Ramos (cell line): ENCODE data around the gene ALK.

Source experiments
- in situ Hi-C: fragments of 300-500 bp; cut with MboI; formaldehyde crosslinking; loops from one replicate; pipeline ENCODE4 v1.14.3; 2022; ENCODE audit warnings: low sequenced_read_pairs; ENCODE audit not compliant: unreplicated experiment

The ALK gene

GRCh38 chr2:29561181-29561580 is 360.2 kb downstream of the ALK start:
- in situ Hi-C loops: no loop called here

DNA sequence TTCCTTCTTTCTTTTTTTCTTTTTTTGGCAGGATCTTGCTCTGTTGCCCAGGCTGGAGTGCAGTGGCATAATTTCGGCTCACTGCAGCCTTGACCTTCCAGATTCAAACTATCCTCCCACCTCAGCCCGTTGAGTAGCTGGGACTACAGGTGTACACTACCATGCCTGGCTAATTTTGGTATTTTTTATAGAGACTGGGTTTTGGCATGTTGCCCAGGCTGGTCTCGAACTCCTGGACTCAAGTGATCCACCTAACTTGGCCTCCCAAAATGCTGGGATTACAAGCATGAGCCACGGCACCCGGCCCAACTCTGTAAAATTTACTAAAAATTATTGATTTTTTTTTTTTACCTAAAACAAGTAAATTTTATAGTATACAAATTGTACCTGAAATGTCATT is 360.8 kb downstream of the ALK start:
- in situ Hi-C loops: no loop called here

DNA sequence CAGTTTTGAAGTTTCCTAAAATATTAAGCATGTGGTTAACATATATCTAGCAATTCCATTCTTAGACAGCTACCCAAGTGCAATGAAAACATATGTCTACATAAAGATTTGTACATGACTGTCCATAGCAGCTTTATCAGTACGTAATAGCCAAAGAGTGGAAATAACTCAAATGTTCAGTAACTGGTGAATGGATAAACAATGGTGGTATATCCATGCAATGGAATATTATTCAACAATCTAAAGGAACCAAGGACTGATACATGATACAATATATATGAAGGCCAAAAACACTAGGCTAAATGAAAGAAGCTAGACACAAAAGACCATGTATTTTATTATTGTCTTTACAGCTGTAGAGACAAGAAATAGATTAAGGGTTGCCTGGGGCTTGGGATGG is 361.4 kb downstream of the ALK start:
- in situ Hi-C loops: no loop called here

- in situ Hi-C loops: no loop called here
These were observed 361.8 kb downstream of the ALK start for GRCh38 chr2:29559578-29559977.

- in situ Hi-C loops: no loop called here
These were observed 363.3 kb downstream of the ALK start for GRCh38 chr2:29558097-29558496.

GRCh38 chr2:29557268-29557667 is 364.1 kb downstream of the ALK start:
- in situ Hi-C loops: no loop called here

DNA sequence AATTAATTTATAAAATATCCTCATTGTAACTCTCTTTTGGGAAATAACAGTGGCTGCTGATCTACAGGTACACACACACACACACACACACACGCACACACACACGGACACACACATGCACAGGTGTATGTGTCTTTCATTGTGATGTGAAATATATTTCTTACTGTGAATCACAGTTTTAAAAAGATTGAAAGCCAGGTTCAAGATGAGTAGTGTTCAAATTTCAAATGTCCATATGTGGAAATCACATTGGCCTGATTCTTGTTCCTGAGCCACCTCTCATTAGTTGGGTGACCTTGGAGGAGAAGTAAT is 372.4 kb downstream of the ALK start:
- in situ Hi-C loops: no loop called here

GRCh38 chr2:29544917-29545316 is 376.5 kb downstream of the ALK start:
- in situ Hi-C loops: no loop called here

GRCh38 chr2:29544031-29544430 is 377.4 kb downstream of the ALK start:
- in situ Hi-C loops: no loop called here

DNA sequence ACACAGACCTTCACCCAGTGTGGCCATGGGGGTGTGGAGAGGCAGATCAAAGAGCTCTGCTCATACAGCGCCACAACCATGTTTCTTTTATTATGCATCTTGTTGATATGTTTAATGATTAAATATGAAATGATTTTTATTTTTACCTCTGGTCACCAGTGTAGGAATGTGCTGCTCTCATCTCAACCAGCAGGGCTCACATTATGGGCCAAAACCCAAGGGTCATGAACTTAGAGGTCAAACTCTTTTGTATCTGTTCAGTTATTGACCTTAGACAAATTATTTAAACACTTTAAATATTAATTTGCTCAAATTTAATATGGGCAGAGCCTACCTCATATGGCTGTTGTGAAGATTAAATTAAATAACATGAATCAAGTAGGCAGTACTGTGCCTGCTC is 386.2 kb downstream of the ALK start:
- in situ Hi-C loops: no loop called here

GRCh38 chr2:29532436-29532835 is 388.9 kb downstream of the ALK start:
- in situ Hi-C loops: no loop called here

GRCh38 chr2:29531626-29532025 is 389.8 kb downstream of the ALK start:
- in situ Hi-C loops: no loop called here

- in situ Hi-C loops: no loop called here
These were observed 391.1 kb downstream of the ALK start for GRCh38 chr2:29530281-29530680.

GRCh38 chr2:29528891-29529520 is 392.4 kb downstream of the ALK start:
- in situ Hi-C loops: no loop called here

- in situ Hi-C loops: no loop called here
These were observed 393.0 kb downstream of the ALK start for GRCh38 chr2:29528371-29528770.

GRCh38 chr2:29527947-29528346 is 393.4 kb downstream of the ALK start:
- in situ Hi-C loops: no loop called here

DNA sequence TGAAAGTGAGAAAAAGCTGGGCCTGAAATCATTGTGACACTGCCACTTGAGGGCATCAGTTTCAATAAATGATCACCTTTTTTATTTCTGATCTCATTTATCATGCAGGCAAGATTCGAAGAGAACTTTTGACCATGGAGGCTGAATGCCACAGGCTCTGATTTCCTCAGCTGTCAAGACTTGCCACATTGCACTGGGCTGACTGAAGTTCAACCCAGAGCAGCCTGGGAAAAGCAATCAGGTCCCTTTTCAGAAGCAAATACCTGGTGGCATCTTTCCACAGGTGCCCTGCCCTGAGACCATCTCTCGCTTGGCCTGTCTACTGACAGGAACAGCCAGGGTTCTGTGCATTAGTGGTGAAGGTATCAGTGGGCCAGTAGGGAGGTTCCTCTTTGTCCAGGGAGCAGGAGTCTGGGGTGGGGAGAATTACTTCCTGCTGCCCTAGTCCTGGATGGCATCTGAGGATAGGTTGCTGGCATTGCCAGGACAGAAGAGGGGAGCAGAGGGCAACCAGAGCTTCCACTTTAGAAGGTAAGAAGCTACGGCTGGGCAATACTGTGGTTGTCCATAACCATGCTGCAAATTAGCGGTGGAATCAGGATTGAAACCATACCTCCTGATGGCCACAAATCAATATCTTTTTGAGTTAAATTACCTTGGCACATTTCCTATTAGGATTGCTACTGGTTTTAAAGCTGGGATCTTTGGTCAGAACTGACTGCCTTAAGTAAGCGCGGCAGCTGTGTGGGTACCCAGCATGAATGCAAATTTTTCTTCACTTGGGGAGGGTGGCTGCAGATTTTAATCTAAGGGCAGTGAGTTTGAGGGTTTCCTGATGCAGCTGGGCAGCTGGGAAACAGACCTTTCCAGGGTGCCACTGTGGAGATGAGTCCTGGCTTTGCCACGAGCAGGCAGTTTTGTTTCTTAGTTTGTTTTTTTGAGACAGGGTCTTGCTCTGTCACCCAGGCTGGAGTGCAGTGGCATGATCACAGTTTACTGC is 394.5 kb downstream of the ALK start:
- in situ Hi-C loops: no loop called here

DNA sequence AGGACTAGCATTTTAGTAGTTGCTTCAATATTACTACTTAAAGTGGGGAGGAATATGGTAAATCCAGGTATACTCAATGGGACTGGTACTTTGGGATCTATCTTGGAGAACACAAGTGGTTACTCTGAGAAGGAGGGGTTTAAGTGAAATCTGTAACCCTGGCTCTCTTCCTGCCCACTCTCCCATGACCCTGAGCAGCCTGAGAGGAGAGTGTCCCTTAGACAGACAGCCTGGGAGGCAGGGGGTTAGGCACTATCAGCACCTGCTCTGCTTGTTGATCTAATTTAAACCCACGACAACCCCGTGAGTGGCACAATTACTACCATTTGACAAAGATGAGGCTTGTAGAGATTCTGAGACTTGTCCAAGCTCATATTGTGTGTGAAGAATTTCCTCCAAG is 395.5 kb downstream of the ALK start:
- in situ Hi-C loops: no loop called here

- in situ Hi-C loops: no loop called here
These were observed 396.7 kb downstream of the ALK start for GRCh38 chr2:29524652-29525051.

DNA sequence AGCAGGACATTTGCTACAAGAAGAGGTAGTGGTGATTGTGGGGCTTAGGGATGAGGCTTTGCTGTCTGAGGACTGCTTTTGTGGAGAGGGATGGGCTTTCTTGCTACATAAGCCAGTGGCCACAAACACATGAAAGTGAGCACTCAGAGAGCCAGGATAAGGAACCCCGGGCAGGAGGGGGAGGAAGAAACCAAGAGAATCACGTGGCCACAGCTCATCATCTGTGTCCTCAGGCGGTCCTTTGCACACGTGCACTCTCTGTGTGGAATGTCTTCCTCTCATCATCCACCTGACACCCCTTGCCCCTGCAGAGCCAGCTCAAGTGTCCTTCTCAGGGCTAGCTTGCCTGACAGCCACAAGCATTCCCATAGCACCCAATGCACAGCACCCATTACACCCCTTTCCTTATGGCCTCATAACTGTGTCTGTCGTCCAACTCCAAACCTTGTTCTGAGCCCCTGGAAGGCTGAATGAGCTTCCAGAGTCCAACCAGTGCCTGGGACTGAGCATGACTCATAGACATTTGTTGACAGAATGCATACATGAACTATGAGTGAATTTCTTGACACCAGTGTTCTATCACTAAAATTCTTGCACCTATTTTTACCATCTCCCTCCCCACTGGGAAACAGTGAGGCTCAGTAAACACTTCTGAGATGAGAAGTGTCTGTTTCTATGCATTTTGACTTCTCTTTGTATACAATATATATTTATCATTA is 398.3 kb downstream of the ALK start:
- in situ Hi-C loops: no loop called here

- in situ Hi-C loops: no loop called here
These were observed 401.4 kb downstream of the ALK start for GRCh38 chr2:29520001-29520400.
